Measurements from ENCODE around the gene PON3. TPM values are rescaled to one million over a fixed set of nuclear protein-coding genes. Genes with fewer than 3 reads are reported as not detected.
A peak's percentile ranks its signal among the peaks of the same experiment; 100 is the strongest.

The PON3 gene
- total and polyA plus RNA-seq, 2 of the 13 experiments (the other 11 are each of a cell fraction or from before 2014, with no cell fraction given) = 23.6 to 37.8 TPM

GRCh38 chr7:95434557-95435421 is 38.6 kb upstream of the PON3 start, which contains the start of gene PON2 (continued):
- no peak for TF ChIP-seq ZNF180 (CRISPR knock-in tag; IDR thresholded peaks at IDR 0.05; ENCODE audit: borderline replicate concordance, low read depth)
- TF ChIP-seq ZBTB14 (CRISPR knock-in tag; IDR thresholded peaks at IDR 0.05) = peak; percentile 36; the same call in 1 of the 2 replicates
- no peak for TF ChIP-seq HNF1A (IDR thresholded peaks at IDR 0.05; ENCODE audit: low read depth)
- TF ChIP-seq HNF1A (CRISPR knock-in tag; IDR thresholded peaks at IDR 0.05; ENCODE audit: borderline replicate concordance) = peak; percentile 80; the same call in 1 of the 2 replicates
- TF ChIP-seq RARG (CRISPR knock-in tag; IDR thresholded peaks at IDR 0.05; ENCODE audit: low read depth) = no peak
- TF ChIP-seq ZNF549 (CRISPR knock-in tag; IDR thresholded peaks at IDR 0.05) = 0 out of 2 replicates have a peak, but pooled peaks have one; percentile 54
- TF ChIP-seq ZGPAT (CRISPR knock-in tag; IDR thresholded peaks at IDR 0.05) = peak; percentile 92
- no peak for TF ChIP-seq ZNF782 (CRISPR knock-in tag; IDR thresholded peaks at IDR 0.05; ENCODE audit: borderline replicate concordance)
- TF ChIP-seq ZNF660 (CRISPR knock-in tag; IDR thresholded peaks at IDR 0.05; ENCODE audit: borderline replicate concordance, low read depth) = no peak
- TF ChIP-seq SIN3A (IDR thresholded peaks at IDR 0.05; ENCODE audit: borderline replicate concordance, low read depth, low read length) = peak; percentile 31; the same call in 1 of the 2 replicates
- TF ChIP-seq HINFP (CRISPR knock-in tag; IDR thresholded peaks at IDR 0.05; ENCODE audit: low read depth) = peak; percentile 51; the same call in 1 of the 2 replicates
- peak; percentile 75; the same call in 1 of the 2 replicates for TF ChIP-seq POLR2AphosphoS5 (IDR thresholded peaks at IDR 0.05; ENCODE audit: low read depth, low read length)
- TF ChIP-seq ZSCAN25 (CRISPR knock-in tag; IDR thresholded peaks at IDR 0.05) = no peak
- no peak for TF ChIP-seq ZNF20 (CRISPR knock-in tag; IDR thresholded peaks at IDR 0.05)
- TF ChIP-seq DRAP1 (CRISPR knock-in tag; IDR thresholded peaks at IDR 0.05) = peak; percentile 81
- TF ChIP-seq TBX3 (IDR thresholded peaks at IDR 0.05; ENCODE audit: borderline replicate concordance) = no peak
- TF ChIP-seq ZNF235 (CRISPR knock-in tag; IDR thresholded peaks at IDR 0.05; ENCODE audit: borderline replicate concordance) = 0 out of 2 replicates have a peak, but pooled peaks have one; percentile 16
- TF ChIP-seq HHEX (CRISPR knock-in tag; IDR thresholded peaks at IDR 0.05) = no peak
- TF ChIP-seq HNRNPK (IDR thresholded peaks at IDR 0.05; ENCODE audit: low read depth, low read length, poor library complexity, severe bottlenecking) = peak; percentile 85

All from HepG2 (cell line).